Measurements from ENCODE around the gene SETBP1. TPM values are rescaled to one million over a fixed set of nuclear protein-coding genes. Genes with fewer than 3 reads are reported as not detected.

Gene SETBP1
- total and polyA plus RNA-seq, 2 of the 8 experiments (the other 6 are each of a cell fraction or from before 2014, with no cell fraction given) = 2.0 to 6.5 TPM

DNA sequence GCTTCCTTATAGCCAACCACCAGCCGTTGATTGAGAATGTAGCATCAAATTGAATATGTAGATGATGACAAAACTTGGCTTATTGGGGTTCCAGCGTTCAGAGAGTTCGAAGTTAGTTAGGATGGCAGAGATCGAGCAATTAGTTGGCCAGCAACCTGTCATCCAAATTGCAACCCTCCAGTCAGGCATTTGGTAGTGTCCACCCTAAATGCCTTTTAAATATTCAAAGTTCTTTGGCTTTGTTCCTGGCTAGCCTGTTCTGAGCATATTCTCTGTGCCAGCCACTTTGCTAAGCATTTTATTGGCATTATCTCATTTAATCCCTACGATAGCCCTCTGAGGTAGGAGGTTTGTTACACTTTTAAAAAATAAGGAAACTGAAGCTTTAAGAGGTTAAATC is 342.8 kb downstream of the SETBP1 start:
- no peak for FAIRE-seq
- no peak for TF ChIP-seq MAFK (IDR thresholded peaks at IDR 0.05; ENCODE audit: low read depth, low read length)
- no peak for TF ChIP-seq RBBP5 (IDR thresholded peaks at IDR 0.05; ENCODE audit: borderline replicate concordance, low read depth, low read length)
- TF ChIP-seq SP4 (IDR thresholded peaks at IDR 0.05; ENCODE audit: low read length) = no peak
- no peak for TF ChIP-seq HDAC6 (IDR thresholded peaks at IDR 0.05; ENCODE audit: low read depth, low read length)
- no peak for TF ChIP-seq JUND (IDR thresholded peaks at IDR 0.05; ENCODE audit: low read length)
- TF ChIP-seq TCF12 (IDR thresholded peaks at IDR 0.05; ENCODE audit: low read depth, low read length) = no peak
- no peak for TF ChIP-seq USF2 (IDR thresholded peaks at IDR 0.05; ENCODE audit: low read length)
- TF ChIP-seq EGR1 (IDR thresholded peaks at IDR 0.05; ENCODE audit: borderline replicate concordance, low read depth, low read length) = no peak
- no peak for TF ChIP-seq SIX5 (IDR thresholded peaks at IDR 0.05; ENCODE audit: low read depth, low read length)
- no peak for TF ChIP-seq RNF2 (IDR thresholded peaks at IDR 0.05; ENCODE audit: borderline replicate concordance, low read depth, low read length, missing control alignments, poor library complexity, severe bottlenecking)
- no peak for TF ChIP-seq SP2 (IDR thresholded peaks at IDR 0.05; ENCODE audit: low read length)
- TF ChIP-seq MAX (IDR thresholded peaks at IDR 0.05) = no peak
- no peak for TF ChIP-seq TAF7 (optimal IDR thresholded peaks at IDR 0.05; ENCODE audit: borderline replicate concordance, low read depth, low read length)
- no peak for TF ChIP-seq HDAC2 (IDR thresholded peaks at IDR 0.05; ENCODE audit: borderline replicate concordance in 1 of 2, low read depth in 2 of 2, low read length in 2 of 2)

More for the DNA sequence above, 342.8 kb downstream of the SETBP1 start:
- Histone ChIP-seq H3K27ac (ENCODE audit: low read depth, low read length) (no peak overlapping the region), H3K14ac (ENCODE audit: insufficient read length) (no peak overlapping the region), H3K4ac (replicated peaks; ENCODE audit: insufficient read length, low read depth, low read length) (no peak overlapping the region), H3K36me3 (ENCODE audit: control insufficient read depth in 2 of 4, insufficient read depth in 4 of 4, low read length in 3 of 4) (no peaks in the 10 kb centered on the region), H3K4me1 (replicated peaks in 1 of 4; ENCODE audit: control insufficient read depth in 3 of 4, insufficient read depth in 4 of 4, low read length in 3 of 4) (no peaks in the 10 kb centered on the region), H3K18ac (ENCODE audit: extremely low read depth, low read length) (no peak overlapping the region), H3K79me2 (ENCODE audit: control insufficient read depth in 1 of 2, insufficient read depth in 2 of 2, low read length in 2 of 2) (no peaks in the 10 kb centered on the region), H3K9ac (replicated peaks in 1 of 4; ENCODE audit: extremely low read depth in 1 of 4, low read depth in 3 of 4, low read length in 3 of 4) (no peak overlapping the region), H3K9me3 (ENCODE audit: insufficient read depth in 2 of 2, low read depth in 1 of 2, low read length in 1 of 2) (no peaks in the 10 kb centered on the region), H4K20me1 (replicated peaks in 1 of 2; ENCODE audit: control insufficient read depth in 1 of 2, insufficient read depth in 2 of 2, low read length in 2 of 2) (no peaks in the 10 kb centered on the region), H3K23me2 (ENCODE audit: low read depth, low read length) (no peaks in the 10 kb centered on the region), H3K4me3 (ENCODE audit: extremely low read depth in 1 of 4, insufficient read depth in 2 of 4, low read depth in 3 of 4, low read length in 4 of 4) (no peak overlapping the region), H3K4me2 (ENCODE audit: insufficient read depth in 1 of 2, low read depth in 2 of 2, low read length in 2 of 2) (no peak overlapping the region), H4K8ac (ENCODE audit: extremely low read depth, insufficient read depth, low read length) (no peak overlapping the region), H2BK5ac (ENCODE audit: low read depth, low read length) (no peak overlapping the region), H2BK15ac (ENCODE audit: low read length) (no peak overlapping the region), H3K27me3 (replicated peaks in 1 of 4; ENCODE audit: control insufficient read depth in 3 of 4, extremely low read depth in 1 of 4, insufficient read depth in 3 of 4, low read length in 3 of 4) (no peaks in the 10 kb centered on the region), H2AFZ (ENCODE audit: low read length) (no peak overlapping the region), H4K5ac (ENCODE audit: insufficient read length, low read depth, low read length) (no peak overlapping the region), H2AK5ac (ENCODE audit: low read depth, low read length) (no peak overlapping the region), H3K56ac (replicated peaks; ENCODE audit: insufficient read length, low read depth, low read length) (no peak overlapping the region), H3K79me1 (ENCODE audit: low read depth, low read length) (no peaks in the 10 kb centered on the region), H4K91ac (replicated peaks; ENCODE audit: insufficient read length, low read length) (no peak overlapping the region), H2BK120ac (replicated peaks; ENCODE audit: low read depth, low read length) (no peak overlapping the region), H3K23ac (ENCODE audit: insufficient read length) (no peak overlapping the region), H2BK12ac (ENCODE audit: low read depth, low read length) (no peak overlapping the region), H2BK20ac (ENCODE audit: low read length) (no peak overlapping the region)
- no peak for DNase-seq (ENCODE audit: low read depth in 1 of 2, low spot score in 2 of 2)
- ChIA-PET POLR2A (ENCODE audit: partially characterized antibody) (no interaction called here), CTCF (ENCODE audit: partially characterized antibody) (no interaction called here)
- 87% methylated on average over 5 of the region's 5 CpGs; no CpG with 5 or more reads in 1 of the 2 experiments for WGBS, 2 experiments (ENCODE audit: extremely low coverage in 1 of 2, insufficient coverage in 1 of 2, insufficient read length in 1 of 2, insufficient replicate concordance in 2 of 2, low coverage in 1 of 2, low lambda C conversion rate in 2 of 2, missing lambda C conversion rate in 1 of 2)

Data from H1 (cell line).